NCI-H510A (cell line): ENCODE results near the gene NPR3.

Experiments
- DNase-seq: peaks from one replicate; lab custom pipeline; 2025; lab: John Stamatoyannopoulos, UW

NPR3 gene

GRCh38 chr5:32712481-32713360 lies 1.6 kb downstream of the NPR3 start:
- DNase-seq: no peak

GRCh38 chr5:32713361-32713769 lies 2.2 kb downstream of the NPR3 start:
- DNase-seq: no peak

- no peak for DNase-seq
Measured at GRCh38 chr5:32713770-32714381, 2.8 kb downstream of the NPR3 start.

GRCh38 chr5:32714836-32715235 lies 3.7 kb downstream of the NPR3 start:
- DNase-seq: no peak

- no peak for DNase-seq
Measured at GRCh38 chr5:32720300-32720699, 9.2 kb downstream of the NPR3 start.

- no peak for DNase-seq
Measured at GRCh38 chr5:32721626-32722025, 10.5 kb downstream of the NPR3 start.

- DNase-seq: no peak
Measured at GRCh38 chr5:32722957-32723356, 11.8 kb downstream of the NPR3 start.

GRCh38 chr5:32724526-32724925 lies 13.4 kb downstream of the NPR3 start:
- no peak for DNase-seq

GRCh38 chr5:32726086-32726557 lies 15.0 kb downstream of the NPR3 start:
- no peak for DNase-seq

GRCh38 chr5:32729651-32730050 lies 18.5 kb downstream of the NPR3 start:
- no peak for DNase-seq

- DNase-seq: no peak
Measured at GRCh38 chr5:32733590-32734340, 22.6 kb downstream of the NPR3 start.

GRCh38 chr5:32734827-32735378 lies 23.8 kb downstream of the NPR3 start:
- no peak for DNase-seq

GRCh38 chr5:32735512-32735911 lies 24.4 kb downstream of the NPR3 start:
- DNase-seq: no peak

- DNase-seq: no peak
Measured at GRCh38 chr5:32736842-32737241, 25.7 kb downstream of the NPR3 start.

GRCh38 chr5:32740651-32741050 lies 29.5 kb downstream of the NPR3 start:
- no peak for DNase-seq

- DNase-seq: no peak
Measured at GRCh38 chr5:32745317-32745716, 34.2 kb downstream of the NPR3 start.

GRCh38 chr5:32752411-32752810 lies 41.3 kb downstream of the NPR3 start:
- DNase-seq: no peak

- no peak for DNase-seq
Measured at GRCh38 chr5:32753051-32753450, 41.9 kb downstream of the NPR3 start.

GRCh38 chr5:32753765-32754164 lies 42.6 kb downstream of the NPR3 start:
- no peak for DNase-seq

- no peak for DNase-seq
Measured at GRCh38 chr5:32754284-32754683, 43.2 kb downstream of the NPR3 start.

- no peak for DNase-seq
Measured at GRCh38 chr5:32760091-32760509, 49.0 kb downstream of the NPR3 start.

- DNase-seq: no peak
Measured at GRCh38 chr5:32765266-32765665, 54.1 kb downstream of the NPR3 start.
